Endothelial cell of umbilical vein (primary cell): ENCODE results near the gene MYOD1. TPM values are rescaled to one million over a fixed set of nuclear protein-coding genes. Genes with fewer than 3 reads are reported as not detected.

Source experiments
- BruUV-seq: library from RNA; stranded (reverse); fragments of 400-500 nt; replicated peaks from 2 replicates; lab custom pipeline; 2021; lab: Mats Ljungman, UMichigan
- CTCF ChIA-PET: fragments of 300-600, 350-600 bp; sonication (Branson Sonifier 250); formaldehyde crosslinking; loops from one replicate; lab custom pipeline; 2021; ENCODE audit warnings: antibody characterized with exemption, inconsistent platforms; lab: Charles Lee
- POLR2A ChIA-PET: fragments of 300-600, 350-600 bp; sonication (Branson Sonifier 250); formaldehyde crosslinking; loops from one replicate; lab custom pipeline; 2021; ENCODE audit warnings: antibody characterized with exemption, inconsistent platforms; lab: Charles Lee
- DNase-seq: peaks from one replicate; pipeline ENCODE4 v3.0.0-alpha.2; 2011; ENCODE audit warnings: low read depth, low spot score
- FAIRE-seq: peaks from 2 replicates; lab custom pipeline; 2011; peaks lifted over from hg19 to GRCh38; lab: Jason Lieb, UNC
- H2AFZ ChIP-seq: 2 replicates; pipeline ENCODE4 v1.6.0; 2012; ENCODE audit warnings: low read depth, low read length, control low read depth, inconsistent platforms
- H3K27ac ChIP-seq: 2 replicates; pipeline ENCODE4 v1.5.1; 2011; ENCODE audit warnings: low read depth, mild to moderate bottlenecking, control low read depth, low read length, moderate library complexity; ENCODE audit not compliant: insufficient read depth
- H3K27me3 ChIP-seq, 2 experiments: 2 replicates each; pipeline versions ENCODE4 v1.6.0 to v1.6.1; 2011; ENCODE audit warnings: low read length in 2 of 2, mixed read lengths in 1 of 2; ENCODE audit not compliant: control insufficient read depth in 2 of 2, insufficient read depth in 2 of 2
- H3K36me3 ChIP-seq, 2 experiments: 2 replicates in 1 of 2; 3 replicates in 1 of 2; pipeline ENCODE4 v1.5.1; 2011; ENCODE audit warnings: low read length in 2 of 2, mild to moderate bottlenecking in 1 of 2, moderate library complexity in 1 of 2; ENCODE audit not compliant: control insufficient read depth in 2 of 2, insufficient read depth in 2 of 2; ENCODE audit errors: extremely low read depth in 1 of 2
- H3K4me1 ChIP-seq: 3 replicates; pipeline ENCODE4 v1.5.1; 2011; ENCODE audit warnings: mild to moderate bottlenecking, low read length; ENCODE audit not compliant: control insufficient read depth, insufficient read depth; ENCODE audit errors: extremely low read depth
- H3K4me2 ChIP-seq: 2 replicates; pipeline ENCODE4 v1.6.1; 2011; ENCODE audit warnings: low read length, control low read depth, mixed read lengths; ENCODE audit not compliant: insufficient read depth
- H3K4me3 ChIP-seq, 3 experiments: fragments of 200-600 bp in 1 of 3; sonication (generic), shearing (Covaris generic) in 1 of 3; replicated peaks in 1 of 3; 2 replicates each; pipeline ENCODE4 v1.5.1; 2011 to 2016; ENCODE audit warnings: control low read depth in 3 of 3, low read length in 3 of 3, mild to moderate bottlenecking in 2 of 3, inconsistent platforms in 1 of 3, low read depth in 1 of 3, moderate library complexity in 1 of 3; ENCODE audit not compliant: insufficient read depth in 1 of 3
- H3K79me2 ChIP-seq: 2 replicates; pipeline ENCODE4 v1.6.0; 2012; ENCODE audit warnings: low read length, inconsistent platforms; ENCODE audit not compliant: control insufficient read depth, insufficient read depth
- H3K9ac ChIP-seq: replicated peaks from 2 replicates; pipeline ENCODE3; 2011; ENCODE audit warnings: low read length, control low read depth; ENCODE audit not compliant: insufficient read depth; ENCODE audit errors: extremely low read depth
- H3K9me1 ChIP-seq: replicated peaks from 3 replicates; pipeline ENCODE4 v1.6.0; 2011; ENCODE audit warnings: mild to moderate bottlenecking, low read length; ENCODE audit not compliant: control insufficient read depth, insufficient read depth; ENCODE audit errors: extremely low read depth
- H3K9me3 ChIP-seq: replicated peaks from 2 replicates; pipeline ENCODE4 v1.5.1; 2012; ENCODE audit warnings: low read length, inconsistent platforms; ENCODE audit not compliant: control insufficient read depth, insufficient read depth
- H4K20me1 ChIP-seq: replicated peaks from 2 replicates; pipeline ENCODE3; 2011; ENCODE audit warnings: mild to moderate bottlenecking, low read length; ENCODE audit not compliant: control insufficient read depth, insufficient read depth; ENCODE audit errors: extremely low read depth
- EZH2 ChIP-seq: IDR thresholded peaks from 2 replicates; pipeline ENCODE4 v1.6.1; 2012; ENCODE audit warnings: borderline replicate concordance, low read depth, mild to moderate bottlenecking, moderate library complexity, low read length, inconsistent platforms; ENCODE audit not compliant: severe bottlenecking
- FOS ChIP-seq: IDR thresholded peaks from 2 replicates; pipeline ENCODE4 v1.6.1; 2011; ENCODE audit warnings: mild to moderate bottlenecking, low read length, moderate library complexity, borderline replicate concordance; ENCODE audit not compliant: insufficient read depth
- GATA2 ChIP-seq: IDR thresholded peaks from 2 replicates; pipeline ENCODE4 v1.7.0; 2011; ENCODE audit warnings: low read depth, mild to moderate bottlenecking, moderate library complexity, mixed read lengths, low read length; ENCODE audit not compliant: insufficient read length, insufficient read depth
- JUN ChIP-seq: IDR thresholded peaks from 2 replicates; pipeline ENCODE4 v1.6.1; 2011; ENCODE audit warnings: borderline replicate concordance, low read depth; ENCODE audit not compliant: insufficient read length, insufficient read depth
- MYC ChIP-seq: IDR thresholded peaks from one replicate; pipeline ENCODE4 v1.6.1; 2011; ENCODE audit warnings: mild to moderate bottlenecking, low read depth, low read length
- POLR2A ChIP-seq: IDR thresholded peaks from 2 replicates; pipeline ENCODE4 v1.6.1; 2012; ENCODE audit warnings: low read depth, mild to moderate bottlenecking, control low read depth, low read length
- POLR2AphosphoS5 ChIP-seq: IDR thresholded peaks from 2 replicates; pipeline ENCODE4 v1.6.1; 2012; ENCODE audit warnings: low read depth, mild to moderate bottlenecking, control low read depth, low read length, moderate library complexity; ENCODE audit not compliant: insufficient read depth
- dilution Hi-C: fragments of 300-500 bp; cut with MboI; formaldehyde crosslinking; loops from one replicate; pipeline ENCODE4 v1.15.0; 2019; ENCODE audit warnings: low sequenced_read_pairs; ENCODE audit not compliant: extremely low pct_ligation_motif_present
- intact Hi-C: fragments of 100-400 bp; cut with micrococcal nuclease; formaldehyde crosslinking; loops from one replicate; pipeline ENCODE4 v1.10.0; 2022
- polyA plus RNA-seq, 4 experiments: library from polyadenylated mRNA; depleted of rRNA in 3 of 4; stranded (reverse) in 3 of 4; unstranded in 1 of 4; fragments of >200 nt; gene quantifications; 2 replicates each; pipeline versions ENCODE4 v1.2.1 to v1.2.3, GENCODE V29; 2011 to 2012; ENCODE audit warnings: missing spikeins in 1 of 4
- total RNA-seq: library from RNA; stranded (reverse); gene quantifications from 2 replicates; pipeline ENCODE4 v1.2.3, GENCODE V29; 2021
- TF ChIP-seq, protein P1 (sequence below), 2 donors: IDR thresholded peaks; 1 replicate in 1 of 2; 2 replicates in 1 of 2; pipeline ENCODE4 v1.5.1; 2011; ENCODE audit warnings: low read length in 2 of 2, mild to moderate bottlenecking in 2 of 2, moderate library complexity in 2 of 2, control low read depth in 1 of 2, inconsistent platforms in 1 of 2, low read depth in 1 of 2; ENCODE audit not compliant: insufficient read depth in 1 of 2; ENCODE audit errors: extremely low read depth in 1 of 2
- TF ChIP-seq, protein P2 (sequence below): IDR thresholded peaks from 2 replicates; pipeline ENCODE4 v1.6.1; 2011; ENCODE audit not compliant: insufficient read depth, insufficient read length

The MYOD1 gene
- total and polyA plus RNA-seq, 2 donors (not counting 3 experiments of a cell fraction or from before 2014, with no cell fraction given): not detected

DNA sequence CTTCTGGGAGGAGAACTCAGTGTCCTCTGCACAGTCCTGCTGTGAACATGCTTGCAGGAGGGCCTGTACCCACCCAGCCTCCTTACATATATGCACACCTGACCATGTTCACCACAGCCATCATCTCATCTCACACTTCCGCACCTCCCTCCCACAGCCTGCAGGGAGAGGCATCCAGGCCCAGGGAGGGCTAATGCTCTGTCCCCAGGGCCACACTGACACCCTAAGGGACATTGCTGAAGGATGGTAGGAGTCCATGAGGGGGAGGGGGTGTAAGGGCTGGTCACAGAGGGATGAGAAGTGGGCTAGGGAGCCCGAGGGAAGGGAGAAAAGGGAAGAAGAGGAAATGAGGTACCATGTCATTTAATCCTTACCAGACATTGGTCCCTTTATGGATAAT is 10.8 kb downstream of the MYOD1 start:
- H3K79me2 ChIP-seq: no peaks in the 10 kb centered on the region
- no TSS peak for BruUV-seq
- peaks cover 7% of the 10 kb centered on the region for H3K4me1 ChIP-seq
- H3K4me2 ChIP-seq: no peak overlapping the region
- no peak overlapping the region for H3K27ac ChIP-seq
- FAIRE-seq (no peak), DNase-seq (no peak)
- peaks cover 23 to 28% of the 10 kb centered on the region in 2 experiments for H3K27me3 ChIP-seq
- ChIA-PET POLR2A (no interaction called here), CTCF (interaction anchor here (0.8 to 7.5 kb wide), 23 partner anchors 9 to 380 kb away, joined by 3 to 593 read pairs (median 6); no protein-coding TSS in a partner anchor)
- no peak overlapping the region for H2AFZ ChIP-seq
- dilution Hi-C loops: no loop called here
- no peaks in the 10 kb centered on the region for H4K20me1 ChIP-seq
- H3K9ac ChIP-seq: no peak overlapping the region
- TF ChIP-seq POLR2AphosphoS5: no peak
- no peak for TF ChIP-seq GATA2
- TF ChIP-seq POLR2A: no peak
- no peak for TF ChIP-seq JUN
- TF ChIP-seq MYC: no peak
- TF ChIP-seq, protein P1, sequence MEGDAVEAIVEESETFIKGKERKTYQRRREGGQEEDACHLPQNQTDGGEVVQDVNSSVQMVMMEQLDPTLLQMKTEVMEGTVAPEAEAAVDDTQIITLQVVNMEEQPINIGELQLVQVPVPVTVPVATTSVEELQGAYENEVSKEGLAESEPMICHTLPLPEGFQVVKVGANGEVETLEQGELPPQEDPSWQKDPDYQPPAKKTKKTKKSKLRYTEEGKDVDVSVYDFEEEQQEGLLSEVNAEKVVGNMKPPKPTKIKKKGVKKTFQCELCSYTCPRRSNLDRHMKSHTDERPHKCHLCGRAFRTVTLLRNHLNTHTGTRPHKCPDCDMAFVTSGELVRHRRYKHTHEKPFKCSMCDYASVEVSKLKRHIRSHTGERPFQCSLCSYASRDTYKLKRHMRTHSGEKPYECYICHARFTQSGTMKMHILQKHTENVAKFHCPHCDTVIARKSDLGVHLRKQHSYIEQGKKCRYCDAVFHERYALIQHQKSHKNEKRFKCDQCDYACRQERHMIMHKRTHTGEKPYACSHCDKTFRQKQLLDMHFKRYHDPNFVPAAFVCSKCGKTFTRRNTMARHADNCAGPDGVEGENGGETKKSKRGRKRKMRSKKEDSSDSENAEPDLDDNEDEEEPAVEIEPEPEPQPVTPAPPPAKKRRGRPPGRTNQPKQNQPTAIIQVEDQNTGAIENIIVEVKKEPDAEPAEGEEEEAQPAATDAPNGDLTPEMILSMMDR (IDR thresholded peaks at IDR 0.05; ENCODE audit: extremely low read depth in 1 of 2, insufficient read depth in 1 of 2, low read depth in 1 of 2, low read length in 2 of 2): no peak
- TF ChIP-seq, protein P2, sequence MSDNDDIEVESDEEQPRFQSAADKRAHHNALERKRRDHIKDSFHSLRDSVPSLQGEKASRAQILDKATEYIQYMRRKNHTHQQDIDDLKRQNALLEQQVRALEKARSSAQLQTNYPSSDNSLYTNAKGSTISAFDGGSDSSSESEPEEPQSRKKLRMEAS: no peak
- no peak for TF ChIP-seq FOS
- TF ChIP-seq EZH2: no peak
- no peaks in the 10 kb centered on the region for H3K9me1 ChIP-seq
- no peaks in the 10 kb centered on the region for H3K9me3 ChIP-seq
- intact Hi-C loops: loop anchor here (1.0 to 10.0 kb wide), 2 partner anchors 131 to 375 kb away; partner anchors contain the start of gene SAAL1
- H3K36me3 ChIP-seq: no peaks in the 10 kb centered on the region
- no peak overlapping the region for H3K4me3 ChIP-seq
